GM10248 (cell line): ENCODE measurements around the gene PLCB3.

ENCODE experiments used
- CTCF ChIA-PET: fragments of 300-600 bp; sonication (Branson Sonifier 250); formaldehyde crosslinking; extraction: SDS; loops from one replicate; lab custom pipeline; 2021; ENCODE audit warnings: antibody characterized with exemption; lab: Yijun Ruan, JAX
- POLR2A ChIA-PET: fragments of 350-650 bp; sonication (Branson Sonifier 250); formaldehyde crosslinking; extraction: SDS; loops from one replicate; lab custom pipeline; 2020; ENCODE audit warnings: antibody characterized with exemption; lab: Yijun Ruan, JAX
- DNase-seq: peaks from one replicate; pipeline ENCODE4 v3.0.0; 2012; ENCODE audit errors: extremely low spot score
- TF ChIP-seq, protein P1 (sequence below): IDR thresholded peaks from 2 replicates; pipeline ENCODE4 v1.5.1; 2012; ENCODE audit warnings: mild to moderate bottlenecking, low read depth; ENCODE audit errors: extremely low read depth, missing control alignments, control extremely low read depth

The PLCB3 gene

DNA sequence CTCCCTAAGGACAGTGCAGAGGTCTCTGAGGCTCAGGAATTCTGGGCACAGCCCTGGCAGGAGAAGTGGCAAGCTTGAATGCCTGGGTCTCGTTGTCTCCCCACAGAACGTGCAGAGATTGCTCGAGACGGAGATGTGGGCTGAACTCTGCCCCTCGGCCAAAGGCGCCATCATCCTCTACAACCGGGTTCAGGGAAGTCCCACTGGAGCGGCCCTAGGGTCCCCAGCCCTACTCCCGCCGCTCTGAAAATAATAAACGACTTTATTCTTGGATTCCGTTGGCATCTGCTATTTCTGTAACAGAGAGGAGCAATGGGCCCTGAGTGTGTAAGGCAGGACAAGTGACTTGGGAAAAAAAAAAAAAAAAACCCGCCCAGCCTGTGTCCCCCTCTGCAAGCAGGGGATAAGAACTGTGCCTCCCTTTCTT lies 21.6 kb upstream of the PLCB3 start:
- CTCF ChIA-PET, result interaction anchor here (30.9 kb wide), 1 partner anchor 19 kb away, joined by 368 read pairs; the partner anchor contains the start of gene FERMT3
- DNase-seq, result no peak
- TF ChIP-seq, protein P1, sequence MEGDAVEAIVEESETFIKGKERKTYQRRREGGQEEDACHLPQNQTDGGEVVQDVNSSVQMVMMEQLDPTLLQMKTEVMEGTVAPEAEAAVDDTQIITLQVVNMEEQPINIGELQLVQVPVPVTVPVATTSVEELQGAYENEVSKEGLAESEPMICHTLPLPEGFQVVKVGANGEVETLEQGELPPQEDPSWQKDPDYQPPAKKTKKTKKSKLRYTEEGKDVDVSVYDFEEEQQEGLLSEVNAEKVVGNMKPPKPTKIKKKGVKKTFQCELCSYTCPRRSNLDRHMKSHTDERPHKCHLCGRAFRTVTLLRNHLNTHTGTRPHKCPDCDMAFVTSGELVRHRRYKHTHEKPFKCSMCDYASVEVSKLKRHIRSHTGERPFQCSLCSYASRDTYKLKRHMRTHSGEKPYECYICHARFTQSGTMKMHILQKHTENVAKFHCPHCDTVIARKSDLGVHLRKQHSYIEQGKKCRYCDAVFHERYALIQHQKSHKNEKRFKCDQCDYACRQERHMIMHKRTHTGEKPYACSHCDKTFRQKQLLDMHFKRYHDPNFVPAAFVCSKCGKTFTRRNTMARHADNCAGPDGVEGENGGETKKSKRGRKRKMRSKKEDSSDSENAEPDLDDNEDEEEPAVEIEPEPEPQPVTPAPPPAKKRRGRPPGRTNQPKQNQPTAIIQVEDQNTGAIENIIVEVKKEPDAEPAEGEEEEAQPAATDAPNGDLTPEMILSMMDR, result no peak
- POLR2A ChIA-PET, result interaction anchor here (0.6 kb wide), 1 partner anchor 39 kb away, joined by 6 read pairs; no protein-coding TSS in a partner anchor

DNA sequence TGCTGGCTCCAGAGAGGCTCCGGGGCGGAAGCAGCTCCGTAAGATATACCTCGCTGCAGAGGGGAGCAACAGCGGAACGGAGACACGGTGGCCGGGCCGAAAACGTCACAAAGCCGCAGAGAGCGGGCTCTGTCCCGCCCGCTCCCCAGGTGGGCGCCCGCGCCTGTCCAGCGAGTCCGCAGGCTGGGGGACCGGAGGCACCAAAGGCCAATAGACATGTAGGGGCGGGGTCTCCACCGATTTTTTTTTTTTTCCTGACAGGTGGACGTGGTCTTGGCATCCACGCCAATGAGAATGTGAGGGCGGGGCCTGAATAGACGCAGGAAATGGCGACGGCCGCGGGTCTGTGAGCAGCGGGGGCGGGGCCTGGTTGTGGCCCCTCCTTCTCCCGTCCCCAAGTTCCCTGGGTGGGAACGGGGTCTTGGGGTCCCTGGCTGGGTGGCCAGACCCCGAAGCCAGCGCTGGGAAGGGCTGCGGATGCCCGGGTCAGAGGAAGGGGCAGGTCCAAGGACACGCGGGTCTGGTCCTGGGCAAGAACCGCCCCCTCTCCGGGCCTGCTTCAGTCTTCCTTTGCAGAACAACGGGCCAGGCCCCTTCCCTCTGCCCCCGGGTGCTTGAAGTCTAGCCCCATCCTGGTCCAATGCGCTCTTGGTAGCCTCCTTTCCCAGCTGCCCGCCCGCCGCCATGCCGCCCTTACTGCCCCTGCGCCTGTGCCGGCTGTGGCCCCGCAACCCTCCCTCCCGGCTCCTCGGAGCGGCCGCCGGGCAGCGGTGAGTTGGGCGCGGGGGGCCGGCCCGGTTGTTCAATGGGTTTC lies 21.0 kb upstream of the PLCB3 start, which contains the start of gene DNAJC4:
DNAJC4 (plus strand) TSS at position 378 of the 814 bp plus-strand sequence; CDS start at position 685, 307 bp downstream.
- ChIA-PET POLR2A (interaction anchor here (0.6 kb wide), 1 partner anchor 40 kb away, joined by 6 read pairs; no protein-coding TSS in a partner anchor), CTCF (interaction anchor here (1.1 to 30.9 kb wide), 2 partner anchors 13 to 20 kb away, joined by 3 to 368 read pairs; partner anchors contain the start of gene FERMT3)
- peak; percentile 89 for DNase-seq
- TF ChIP-seq, protein P1, result no peak

DNA sequence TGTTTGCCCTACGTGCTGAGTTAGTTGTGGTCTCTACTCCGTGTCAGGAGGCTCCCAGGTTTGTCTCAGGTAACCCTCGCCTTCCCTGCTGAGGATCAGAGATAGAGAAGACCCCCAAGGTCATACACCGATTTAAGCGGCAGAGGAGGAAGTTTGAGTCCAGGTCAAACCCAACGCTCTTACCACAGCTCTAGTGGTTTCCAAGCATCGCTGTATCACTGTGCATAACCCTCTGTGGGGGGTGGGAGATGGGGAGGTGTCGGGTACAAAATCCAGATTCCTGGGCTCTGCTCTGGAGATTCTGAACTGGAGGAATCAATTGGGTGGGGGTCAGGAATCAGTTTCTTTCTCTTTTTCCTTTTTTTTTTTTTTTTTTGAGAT lies 20.4 kb upstream of the PLCB3 start:
- TF ChIP-seq, protein P1, result no peak
- ChIA-PET POLR2A (interaction anchor here (0.5 to 1.1 kb wide), 2 partner anchors 10 to 26 kb away, joined by 4 read pairs; partner anchors contain the start of gene FKBP2), CTCF (interaction anchor here (1.1 to 30.9 kb wide), 2 partner anchors 12 to 20 kb away, joined by 3 to 368 read pairs; partner anchors contain the start of gene FERMT3)
- DNase-seq, result no peak

DNA sequence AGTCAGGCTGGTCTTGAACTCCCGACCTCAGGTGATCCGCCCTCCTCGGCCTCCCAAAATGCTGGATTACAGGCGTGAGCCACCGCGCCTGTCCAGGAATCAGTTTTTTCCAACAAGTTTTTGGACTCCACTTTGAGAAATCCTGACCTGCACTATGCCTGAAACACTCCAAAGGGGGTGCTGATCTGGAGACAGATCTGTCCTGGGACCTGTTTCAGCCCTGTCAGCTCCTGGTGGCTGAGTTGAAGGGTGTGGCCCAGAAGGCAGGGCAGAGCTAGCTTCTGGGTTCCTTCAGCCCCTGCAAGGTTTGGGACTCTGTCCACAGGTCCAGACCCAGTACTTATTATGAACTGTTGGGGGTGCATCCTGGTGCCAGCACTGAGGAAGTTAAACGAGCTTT lies 19.8 kb upstream of the PLCB3 start:
- no peak for DNase-seq
- ChIA-PET CTCF (interaction anchor here (2.9 to 30.9 kb wide), 2 partner anchors 19 to 21 kb away, joined by 12 to 368 read pairs; partner anchors contain the start of genes FERMT3 and PLCB3), POLR2A (interaction anchor here (0.5 to 1.1 kb wide), 2 partner anchors 10 to 27 kb away, joined by 4 read pairs; partner anchors contain the start of gene FKBP2)
- TF ChIP-seq, protein P1, result no peak

GRCh38 chr11:64232182-64232966 lies 19.0 kb upstream of the PLCB3 start:
- CTCF ChIA-PET, result interaction anchor here (0.9 to 30.9 kb wide), 4 partner anchors 18 to 72 kb away, joined by 3 to 368 read pairs (median 8); partner anchors contain the start of genes ESRRA, FERMT3 and PLCB3
- POLR2A ChIA-PET, result interaction anchor here (1.1 kb wide), 1 partner anchor 9 kb away, joined by 4 read pairs; the partner anchor contains the start of gene FKBP2
- TF ChIP-seq, protein P1, result no peak
- DNase-seq, result no peak
